Measurements from ENCODE around the gene SNX5.

The SNX5 gene

DNA sequence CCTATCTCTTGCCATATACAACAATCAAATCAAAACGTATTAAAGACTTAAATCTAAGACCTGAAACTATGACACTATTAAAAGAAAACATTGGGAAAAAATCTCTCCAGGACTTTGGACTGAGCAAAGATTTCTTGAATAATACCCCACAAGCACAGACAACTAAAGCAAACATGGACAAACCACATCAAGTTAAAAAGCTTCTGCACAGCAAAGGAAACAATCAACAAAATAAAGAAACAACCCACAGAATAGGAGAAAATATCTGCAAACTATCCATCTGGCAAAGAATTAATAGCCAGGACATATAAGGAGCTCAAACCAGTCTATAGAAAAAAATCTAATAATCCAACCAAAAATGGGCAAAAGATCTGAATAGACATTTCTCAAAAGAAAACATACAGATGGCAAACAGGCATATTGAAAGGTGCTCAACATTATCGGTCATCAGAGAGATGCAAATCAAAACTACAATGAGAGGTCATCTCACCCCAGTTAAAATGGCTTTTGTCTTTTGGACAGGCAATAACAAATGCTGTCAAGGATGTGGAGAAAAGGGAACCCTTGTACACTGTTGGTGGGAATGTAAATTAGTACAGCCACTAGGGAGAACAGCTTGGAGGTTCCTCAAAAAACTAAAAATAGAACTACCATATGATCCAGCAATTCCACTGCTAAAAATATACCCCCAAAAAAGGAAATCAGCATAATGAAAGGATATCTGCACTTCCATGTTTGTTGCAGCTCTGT lies 76.2 kb downstream of the SNX5 start:
- TF ChIP-seq FOXM1 (IDR thresholded peaks at IDR 0.05; ENCODE audit: borderline replicate concordance, low read depth), result no peak
- TF ChIP-seq EGR1 (IDR thresholded peaks at IDR 0.05), result no peak
- TF ChIP-seq, protein P1, sequence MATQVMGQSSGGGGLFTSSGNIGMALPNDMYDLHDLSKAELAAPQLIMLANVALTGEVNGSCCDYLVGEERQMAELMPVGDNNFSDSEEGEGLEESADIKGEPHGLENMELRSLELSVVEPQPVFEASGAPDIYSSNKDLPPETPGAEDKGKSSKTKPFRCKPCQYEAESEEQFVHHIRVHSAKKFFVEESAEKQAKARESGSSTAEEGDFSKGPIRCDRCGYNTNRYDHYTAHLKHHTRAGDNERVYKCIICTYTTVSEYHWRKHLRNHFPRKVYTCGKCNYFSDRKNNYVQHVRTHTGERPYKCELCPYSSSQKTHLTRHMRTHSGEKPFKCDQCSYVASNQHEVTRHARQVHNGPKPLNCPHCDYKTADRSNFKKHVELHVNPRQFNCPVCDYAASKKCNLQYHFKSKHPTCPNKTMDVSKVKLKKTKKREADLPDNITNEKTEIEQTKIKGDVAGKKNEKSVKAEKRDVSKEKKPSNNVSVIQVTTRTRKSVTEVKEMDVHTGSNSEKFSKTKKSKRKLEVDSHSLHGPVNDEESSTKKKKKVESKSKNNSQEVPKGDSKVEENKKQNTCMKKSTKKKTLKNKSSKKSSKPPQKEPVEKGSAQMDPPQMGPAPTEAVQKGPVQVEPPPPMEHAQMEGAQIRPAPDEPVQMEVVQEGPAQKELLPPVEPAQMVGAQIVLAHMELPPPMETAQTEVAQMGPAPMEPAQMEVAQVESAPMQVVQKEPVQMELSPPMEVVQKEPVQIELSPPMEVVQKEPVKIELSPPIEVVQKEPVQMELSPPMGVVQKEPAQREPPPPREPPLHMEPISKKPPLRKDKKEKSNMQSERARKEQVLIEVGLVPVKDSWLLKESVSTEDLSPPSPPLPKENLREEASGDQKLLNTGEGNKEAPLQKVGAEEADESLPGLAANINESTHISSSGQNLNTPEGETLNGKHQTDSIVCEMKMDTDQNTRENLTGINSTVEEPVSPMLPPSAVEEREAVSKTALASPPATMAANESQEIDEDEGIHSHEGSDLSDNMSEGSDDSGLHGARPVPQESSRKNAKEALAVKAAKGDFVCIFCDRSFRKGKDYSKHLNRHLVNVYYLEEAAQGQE (IDR thresholded peaks at IDR 0.05; ENCODE audit: low read depth), result no peak
- TF ChIP-seq, protein P2, sequence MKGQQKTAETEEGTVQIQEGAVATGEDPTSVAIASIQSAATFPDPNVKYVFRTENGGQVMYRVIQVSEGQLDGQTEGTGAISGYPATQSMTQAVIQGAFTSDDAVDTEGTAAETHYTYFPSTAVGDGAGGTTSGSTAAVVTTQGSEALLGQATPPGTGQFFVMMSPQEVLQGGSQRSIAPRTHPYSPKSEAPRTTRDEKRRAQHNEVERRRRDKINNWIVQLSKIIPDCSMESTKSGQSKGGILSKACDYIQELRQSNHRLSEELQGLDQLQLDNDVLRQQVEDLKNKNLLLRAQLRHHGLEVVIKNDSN (IDR thresholded peaks at IDR 0.05), result no peak
- TF ChIP-seq NFIC (IDR thresholded peaks at IDR 0.05), result no peak
- no peak for TF ChIP-seq TEAD4 (IDR thresholded peaks at IDR 0.05)
- no peak for TF ChIP-seq ZBTB7A (IDR thresholded peaks at IDR 0.05; ENCODE audit: low read depth)
- TF ChIP-seq RAD21 (IDR thresholded peaks at IDR 0.05; ENCODE audit: low read depth), result no peak
- no peak for TF ChIP-seq EP300 (IDR thresholded peaks at IDR 0.05; ENCODE audit: borderline replicate concordance)
- no peak for TF ChIP-seq YY1 (IDR thresholded peaks at IDR 0.05; ENCODE audit: low read depth)
- TF ChIP-seq CEBPB (IDR thresholded peaks at IDR 0.05), result no peak
- no peak for TF ChIP-seq CREB1 (IDR thresholded peaks at IDR 0.05; ENCODE audit: low read depth)
